H9 (cell line): Measurements from ENCODE around the gene LRRC55. TPM values are rescaled to one million over a fixed set of nuclear protein-coding genes. Genes with fewer than 3 reads are reported as not detected.

ENCODE experiments used
- DNase-seq: peaks from one replicate; pipeline ENCODE4 v3.0.0-alpha.2; 2017
- H2AFZ ChIP-seq: one replicate; pipeline ENCODE4 v1.6.1; 2013; ENCODE audit warnings: mild to moderate bottlenecking, low read length, control low read depth, moderate library complexity
- H2AK5ac ChIP-seq: 2 replicates; pipeline ENCODE4 v1.6.1; 2013; ENCODE audit warnings: low read length, control low read depth, mixed read lengths; ENCODE audit not compliant: insufficient read length
- H2BK120ac ChIP-seq: one replicate; pipeline ENCODE4 v1.6.1; 2013; ENCODE audit warnings: low read depth, mild to moderate bottlenecking, low read length, control low read depth, inconsistent platforms; ENCODE audit not compliant: poor library complexity, severe bottlenecking
- H2BK12ac ChIP-seq: 2 replicates; pipeline ENCODE4 v1.6.1; 2013; ENCODE audit warnings: low read length, control low read depth, mixed read lengths, low read depth; ENCODE audit not compliant: insufficient read length
- H2BK15ac ChIP-seq: 2 replicates; pipeline ENCODE4 v1.6.1; 2013; ENCODE audit warnings: low read depth, low read length, control low read depth
- H2BK20ac ChIP-seq: one replicate; pipeline ENCODE4 v1.6.1; 2013; ENCODE audit warnings: low read depth, mild to moderate bottlenecking, low read length, control low read depth, inconsistent platforms; ENCODE audit not compliant: poor library complexity, severe bottlenecking
- H2BK5ac ChIP-seq: 2 replicates; pipeline ENCODE4 v1.6.1; 2013; ENCODE audit warnings: low read length, control low read depth, mixed read lengths; ENCODE audit not compliant: insufficient read length
- H3K14ac ChIP-seq: 2 replicates; pipeline ENCODE4 v1.6.1; 2013; ENCODE audit warnings: low read length, control low read depth; ENCODE audit not compliant: insufficient read depth
- H3K18ac ChIP-seq: 2 replicates; pipeline ENCODE4 v1.6.1; 2013; ENCODE audit warnings: low read depth, mild to moderate bottlenecking, mixed read lengths, low read length, control low read depth; ENCODE audit not compliant: insufficient read length
- H3K23ac ChIP-seq: 2 replicates; pipeline ENCODE4 v1.6.1; 2013; ENCODE audit warnings: low read length, control low read depth, mixed read lengths, low read depth; ENCODE audit not compliant: insufficient read length
- H3K23me2 ChIP-seq: 2 replicates; pipeline ENCODE4 v1.6.1; 2013; ENCODE audit warnings: low read depth, mild to moderate bottlenecking, mixed read lengths, low read length, control low read depth; ENCODE audit not compliant: insufficient read length, poor library complexity, severe bottlenecking
- H3K27ac ChIP-seq: 2 replicates; pipeline ENCODE4 v1.5.1; 2013; ENCODE audit warnings: low read length, control low read depth, mixed read lengths, low read depth; ENCODE audit not compliant: insufficient read length
- H3K27me3 ChIP-seq: 2 replicates; pipeline ENCODE4 v1.6.1; 2013; ENCODE audit warnings: low read length, control low read depth, inconsistent platforms; ENCODE audit not compliant: insufficient read depth
- H3K4ac ChIP-seq: 2 replicates; pipeline ENCODE4 v1.6.1; 2013; ENCODE audit warnings: low read depth, mild to moderate bottlenecking, control low read depth, inconsistent platforms, low read length, moderate library complexity
- H3K4me1 ChIP-seq: 2 replicates; pipeline ENCODE4 v1.6.1; 2013; ENCODE audit warnings: low read length, control low read depth, inconsistent platforms; ENCODE audit not compliant: insufficient read depth
- H3K4me2 ChIP-seq: 2 replicates; pipeline ENCODE4 v1.6.1; 2013; ENCODE audit warnings: low read length, control low read depth, mixed read lengths; ENCODE audit not compliant: insufficient read length, insufficient read depth
- H3K56ac ChIP-seq: 2 replicates; pipeline ENCODE4 v1.6.1; 2013; ENCODE audit warnings: low read depth, mild to moderate bottlenecking, mixed read lengths, low read length, control low read depth; ENCODE audit not compliant: insufficient read length
- H3K79me1 ChIP-seq: 2 replicates; pipeline ENCODE4 v1.6.1; 2013; ENCODE audit warnings: low read depth, mild to moderate bottlenecking, moderate library complexity, low read length, control low read depth, inconsistent platforms; ENCODE audit not compliant: insufficient read depth, poor library complexity, severe bottlenecking
- H3K79me2 ChIP-seq: 2 replicates; pipeline ENCODE4 v1.6.1; 2013; ENCODE audit warnings: low read length, control low read depth, inconsistent platforms; ENCODE audit not compliant: insufficient read depth
- H3K9ac ChIP-seq: 2 replicates; pipeline ENCODE4 v1.6.1; 2013; ENCODE audit warnings: low read length, control low read depth, mixed read lengths; ENCODE audit not compliant: insufficient read length; ENCODE audit errors: extremely low read depth
- H3K9me3 ChIP-seq: one replicate; pipeline ENCODE4 v1.6.1; 2013; ENCODE audit warnings: low read depth, low read length, inconsistent platforms; ENCODE audit not compliant: control insufficient read depth
- H3T11ph ChIP-seq: one replicate; pipeline ENCODE4 v1.6.1; 2013; ENCODE audit warnings: mild to moderate bottlenecking, low read length, control low read depth, inconsistent platforms
- H4K20me1 ChIP-seq: one replicate; pipeline ENCODE4 v1.6.1; 2013; ENCODE audit not compliant: control insufficient read depth, insufficient read length, insufficient read depth
- H4K5ac ChIP-seq: 2 replicates; pipeline ENCODE4 v1.6.1; 2013; ENCODE audit warnings: low read depth, mild to moderate bottlenecking, mixed read lengths, low read length, control low read depth; ENCODE audit not compliant: insufficient read length
- H4K8ac ChIP-seq: replicated peaks from 2 replicates; pipeline ENCODE4 v1.6.1; 2013; ENCODE audit warnings: low read length, control low read depth, mixed read lengths, low read depth; ENCODE audit not compliant: insufficient read length
- H4K91ac ChIP-seq: 2 replicates; pipeline ENCODE4 v1.6.1; 2013; ENCODE audit warnings: low read depth, mild to moderate bottlenecking, moderate library complexity, mixed read lengths, low read length, control low read depth; ENCODE audit not compliant: insufficient read length
- H3K27ac Mint-ChIP-seq, 3 experiments: 2 replicates in 2 of 3; 3 replicates in 1 of 3; pipeline ENCODE4 v1.8.0; 2020 to 2021; ENCODE audit warnings: mixed read lengths in 3 of 3, mild to moderate bottlenecking in 1 of 3, moderate library complexity in 1 of 3
- H3K27me3 Mint-ChIP-seq: 2 replicates; pipeline ENCODE4 v1.8.0; 2021; ENCODE audit warnings: low read depth, mild to moderate bottlenecking, moderate library complexity, mixed read lengths
- H3K36me3 Mint-ChIP-seq, 3 experiments: 2 replicates in 2 of 3; 3 replicates in 1 of 3; pipeline ENCODE4 v1.8.0; 2020 to 2021; ENCODE audit warnings: low read depth in 3 of 3, mixed read lengths in 3 of 3; ENCODE audit not compliant: insufficient read depth in 1 of 3
- H3K4me1 Mint-ChIP-seq, 2 experiments: 2 replicates each; pipeline ENCODE4 v1.8.0; 2020; ENCODE audit warnings: mixed read lengths in 2 of 2
- H3K4me3 Mint-ChIP-seq, 2 experiments: 2 replicates in 1 of 2; 3 replicates in 1 of 2; pipeline ENCODE4 v1.8.0; 2020 to 2021; ENCODE audit warnings: mild to moderate bottlenecking in 2 of 2, mixed read lengths in 2 of 2, moderate library complexity in 1 of 2
- H3K9me3 Mint-ChIP-seq, 2 experiments: 2 replicates in 1 of 2; 3 replicates in 1 of 2; pipeline ENCODE4 v1.8.0; 2020; ENCODE audit warnings: mild to moderate bottlenecking in 2 of 2, mixed read lengths in 2 of 2, moderate library complexity in 1 of 2
- WGBS: extraction: QIAGEN DNeasy Blood & Tissue Kit; methylation state at CpG from one replicate; pipeline ENCODE4 v1.1.7; 2013; ENCODE audit warnings: missing lambda C conversion rate, low lambda C conversion rate, mixed read lengths; ENCODE audit not compliant: insufficient read length; ENCODE audit errors: extremely low coverage; 5-methylcytosine and 5-hydroxymethylcytosine counted together
- total RNA-seq: library from RNA; stranded (reverse); gene quantifications from 2 replicates; pipeline ENCODE4 v1.2.1, GENCODE V29; 2021
- TF ChIP-seq, protein P1 (sequence below): fragments of 200-600 bp; sonication (generic); conservative IDR thresholded peaks from 3 replicates; pipeline ENCODE4 v1.8.0; 2021; ENCODE audit warnings: antibody characterized with exemption, mild to moderate bottlenecking

LRRC55 gene
- total RNA-seq, 1 experiment from 2014 or later, result 1.0 TPM

DNA sequence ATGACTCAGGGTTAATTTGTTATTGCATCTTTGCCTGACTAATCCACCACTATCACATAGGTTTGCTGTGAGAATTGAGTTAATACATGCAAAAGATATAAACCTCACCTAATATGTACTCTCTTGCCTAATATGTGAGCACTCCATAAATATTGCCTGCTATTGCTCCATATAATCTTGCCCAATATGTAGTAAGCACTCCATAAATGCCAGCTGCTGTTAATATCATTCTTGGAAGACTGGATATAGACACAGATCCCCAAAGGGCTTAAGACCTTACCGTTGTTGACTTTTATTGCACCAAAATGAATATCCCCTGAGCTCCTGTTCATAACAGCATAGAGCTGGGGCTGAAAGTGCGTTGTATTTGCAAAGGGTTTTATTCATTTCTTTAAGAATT, 27.0 kb upstream of the LRRC55 start:
- no peaks in the 10 kb centered on the region for H3K36me3 Mint-ChIP-seq
- H3K4me3 Mint-ChIP-seq, result no peak overlapping the region
- no peaks in the 10 kb centered on the region for H3K27me3 ChIP-seq
- no peak overlapping the region for H4K5ac ChIP-seq
- H2BK20ac ChIP-seq, result no peak overlapping the region
- H3K56ac ChIP-seq, result no peak overlapping the region
- H3K4me1 ChIP-seq, result peaks cover 3% of the 10 kb centered on the region; the same call in 1 of the 2 replicates
- H3K79me2 ChIP-seq, result no peaks in the 10 kb centered on the region
- H2AFZ ChIP-seq, result no peak overlapping the region
- no peak overlapping the region for H2AK5ac ChIP-seq
- DNase-seq, result no peak
- H3K27me3 Mint-ChIP-seq, result peaks cover 11% of the 10 kb centered on the region
- H3K4ac ChIP-seq, result no peak overlapping the region
- no peak overlapping the region for H3K18ac ChIP-seq
- H4K8ac ChIP-seq, result no peak overlapping the region
- H3K9me3 Mint-ChIP-seq, result no peaks in the 10 kb centered on the region
- no peak overlapping the region for H3K23ac ChIP-seq
- H3K79me1 ChIP-seq, result no peaks in the 10 kb centered on the region
- H2BK120ac ChIP-seq, result no peak overlapping the region
- no peak overlapping the region for H3T11ph ChIP-seq
- no peak overlapping the region for H2BK12ac ChIP-seq
- no peak overlapping the region for H3K4me2 ChIP-seq
- H4K91ac ChIP-seq, result no peak overlapping the region
- H4K20me1 ChIP-seq, result no peaks in the 10 kb centered on the region
- WGBS, result no CpG with 5 or more reads among the region's 2 CpGs
- no peak overlapping the region for H3K27ac Mint-ChIP-seq
- TF ChIP-seq, protein P1, sequence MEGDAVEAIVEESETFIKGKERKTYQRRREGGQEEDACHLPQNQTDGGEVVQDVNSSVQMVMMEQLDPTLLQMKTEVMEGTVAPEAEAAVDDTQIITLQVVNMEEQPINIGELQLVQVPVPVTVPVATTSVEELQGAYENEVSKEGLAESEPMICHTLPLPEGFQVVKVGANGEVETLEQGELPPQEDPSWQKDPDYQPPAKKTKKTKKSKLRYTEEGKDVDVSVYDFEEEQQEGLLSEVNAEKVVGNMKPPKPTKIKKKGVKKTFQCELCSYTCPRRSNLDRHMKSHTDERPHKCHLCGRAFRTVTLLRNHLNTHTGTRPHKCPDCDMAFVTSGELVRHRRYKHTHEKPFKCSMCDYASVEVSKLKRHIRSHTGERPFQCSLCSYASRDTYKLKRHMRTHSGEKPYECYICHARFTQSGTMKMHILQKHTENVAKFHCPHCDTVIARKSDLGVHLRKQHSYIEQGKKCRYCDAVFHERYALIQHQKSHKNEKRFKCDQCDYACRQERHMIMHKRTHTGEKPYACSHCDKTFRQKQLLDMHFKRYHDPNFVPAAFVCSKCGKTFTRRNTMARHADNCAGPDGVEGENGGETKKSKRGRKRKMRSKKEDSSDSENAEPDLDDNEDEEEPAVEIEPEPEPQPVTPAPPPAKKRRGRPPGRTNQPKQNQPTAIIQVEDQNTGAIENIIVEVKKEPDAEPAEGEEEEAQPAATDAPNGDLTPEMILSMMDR, result no peak
- no peak overlapping the region for H3K9ac ChIP-seq
- no peak overlapping the region for H3K14ac ChIP-seq
- H3K27ac ChIP-seq, result no peak overlapping the region
- no peak overlapping the region for H2BK15ac ChIP-seq
- H3K4me1 Mint-ChIP-seq, result peaks cover 34 to 40% of the 10 kb centered on the region in 2 experiments
- H2BK5ac ChIP-seq, result no peak overlapping the region
- no peaks in the 10 kb centered on the region for H3K23me2 ChIP-seq
- H3K9me3 ChIP-seq, result no peaks in the 10 kb centered on the region
